ENCODE data around the gene WHRN. TPM values are rescaled to one million over a fixed set of nuclear protein-coding genes. Genes with fewer than 3 reads are reported as not detected.

The WHRN gene
- total RNA-seq, 6 donors from 2014 or later: 2.5 to 17.8 (median 5.6) TPM

GRCh38 chr9:114424126-114424525, 81.1 kb downstream of the WHRN start:
- Histone ChIP-seq H3K36me3 (no peaks in the 10 kb centered on the region), H3K4me3 (no peak overlapping the region), H3K27ac (no peak overlapping the region), H3K27me3 (no peaks in the 10 kb centered on the region), H3K9me3 (no peaks in the 10 kb centered on the region), H3K4me1 (no peaks in the 10 kb centered on the region)
- no peak for ATAC-seq (ENCODE audit: low FRiP score in 2 of 2)
- 77 to 81% methylated on average over 9 to 12 of the region's 12 CpGs for WGBS, 2 donors
- TF ChIP-seq EP300 (IDR thresholded peaks at IDR 0.05): no peak
- TF ChIP-seq CTCF (IDR thresholded peaks at IDR 0.05): no peak
- TF ChIP-seq POLR2AphosphoS5 (IDR thresholded peaks at IDR 0.05): no peak
- peak in 1 of 2 donors; percentile 54 for DNase-seq

- Histone ChIP-seq H3K9me3 (no peaks in the 10 kb centered on the region), H3K27me3 (no peaks in the 10 kb centered on the region), H3K27ac (no peak overlapping the region), H3K36me3 (no peaks in the 10 kb centered on the region), H3K4me3 (no peak overlapping the region), H3K4me1 (no peaks in the 10 kb centered on the region)
- TF ChIP-seq CTCF (IDR thresholded peaks at IDR 0.05) (no peak), POLR2AphosphoS5 (IDR thresholded peaks at IDR 0.05) (no peak), EP300 (IDR thresholded peaks at IDR 0.05) (no peak), POLR2A (IDR thresholded peaks at IDR 0.05) (no peak)
- peak in 1 of 2 donors; percentile 49 for DNase-seq
- WGBS, 2 donors: 93 to 96% methylated on average over 8 to 13 of the region's 14 CpGs
- no peak for ATAC-seq (ENCODE audit: low FRiP score in 2 of 2)
These were observed 82.1 kb downstream of the WHRN start for GRCh38 chr9:114423181-114423580.

GRCh38 chr9:114421147-114421546, 84.1 kb downstream of the WHRN start:
- ATAC-seq (ENCODE audit: low FRiP score in 2 of 2): no peak
- no peaks in the 10 kb centered on the region for H3K4me1 ChIP-seq
- TF ChIP-seq POLR2AphosphoS5 (IDR thresholded peaks at IDR 0.05): no peak
- no peak for TF ChIP-seq POLR2A (IDR thresholded peaks at IDR 0.05)
- no peak for TF ChIP-seq CTCF (IDR thresholded peaks at IDR 0.05)
- no peak for TF ChIP-seq EP300 (IDR thresholded peaks at IDR 0.05)
- DNase-seq: peak in 1 of 2 donors; percentile 45
- WGBS, 2 donors: 76% methylated on average over 2 of the region's 2 CpGs; no CpG with 5 or more reads in 1 of the 2 donors
- H3K27ac ChIP-seq: no peak overlapping the region
- no peaks in the 10 kb centered on the region for H3K27me3 ChIP-seq
- H3K4me3 ChIP-seq: no peak overlapping the region
- H3K9me3 ChIP-seq: no peaks in the 10 kb centered on the region
- H3K36me3 ChIP-seq: no peaks in the 10 kb centered on the region

GRCh38 chr9:114419796-114420195, 85.5 kb downstream of the WHRN start:
- Histone ChIP-seq H3K27me3 (no peaks in the 10 kb centered on the region), H3K36me3 (no peaks in the 10 kb centered on the region), H3K9me3 (no peaks in the 10 kb centered on the region), H3K27ac (no peak overlapping the region), H3K4me1 (no peaks in the 10 kb centered on the region), H3K4me3 (no peak overlapping the region)
- no peak for ATAC-seq (ENCODE audit: low FRiP score in 2 of 2)
- TF ChIP-seq EP300 (IDR thresholded peaks at IDR 0.05) (no peak), POLR2AphosphoS5 (IDR thresholded peaks at IDR 0.05) (no peak), POLR2A (IDR thresholded peaks at IDR 0.05) (no peak), CTCF (IDR thresholded peaks at IDR 0.05) (no peak)
- DNase-seq: no peak
- WGBS, 2 donors: 91 to 94% methylated on average over 8 of the region's 8 CpGs

GRCh38 chr9:114418053-114418452, 87.2 kb downstream of the WHRN start:
- WGBS, 2 donors: 81 to 92% methylated on average over 6 of the region's 6 CpGs
- H3K4me1 ChIP-seq: no peaks in the 10 kb centered on the region

More at GRCh38 chr9:114418053-114418452, 87.2 kb downstream of the WHRN start:
- Histone ChIP-seq H3K9me3 (no peaks in the 10 kb centered on the region), H3K4me3 (no peak overlapping the region), H3K36me3 (no peaks in the 10 kb centered on the region), H3K27ac (no peak overlapping the region), H3K27me3 (no peaks in the 10 kb centered on the region)
- no peak for ATAC-seq (ENCODE audit: low FRiP score in 2 of 2)
- no peak for TF ChIP-seq POLR2AphosphoS5 (IDR thresholded peaks at IDR 0.05)
- no peak for TF ChIP-seq EP300 (IDR thresholded peaks at IDR 0.05)
- TF ChIP-seq CTCF (IDR thresholded peaks at IDR 0.05): no peak
- TF ChIP-seq POLR2A (IDR thresholded peaks at IDR 0.05): no peak
- DNase-seq: no peak
